VCaP (cell line): ENCODE data around the gene KIF26A.

Source experiments
- H3K27ac ChIP-seq: fragments of 450-650 bp; 2 replicates; pipeline ENCODE4 v1.5.1; 2017
- TF ChIP-seq, protein P1 (sequence below): fragments of 450-650 bp; conservative IDR thresholded peaks from 2 replicates; pipeline ENCODE4 v1.5.1; 2017; ENCODE audit warnings: mild to moderate bottlenecking, moderate library complexity

Gene KIF26A

DNA sequence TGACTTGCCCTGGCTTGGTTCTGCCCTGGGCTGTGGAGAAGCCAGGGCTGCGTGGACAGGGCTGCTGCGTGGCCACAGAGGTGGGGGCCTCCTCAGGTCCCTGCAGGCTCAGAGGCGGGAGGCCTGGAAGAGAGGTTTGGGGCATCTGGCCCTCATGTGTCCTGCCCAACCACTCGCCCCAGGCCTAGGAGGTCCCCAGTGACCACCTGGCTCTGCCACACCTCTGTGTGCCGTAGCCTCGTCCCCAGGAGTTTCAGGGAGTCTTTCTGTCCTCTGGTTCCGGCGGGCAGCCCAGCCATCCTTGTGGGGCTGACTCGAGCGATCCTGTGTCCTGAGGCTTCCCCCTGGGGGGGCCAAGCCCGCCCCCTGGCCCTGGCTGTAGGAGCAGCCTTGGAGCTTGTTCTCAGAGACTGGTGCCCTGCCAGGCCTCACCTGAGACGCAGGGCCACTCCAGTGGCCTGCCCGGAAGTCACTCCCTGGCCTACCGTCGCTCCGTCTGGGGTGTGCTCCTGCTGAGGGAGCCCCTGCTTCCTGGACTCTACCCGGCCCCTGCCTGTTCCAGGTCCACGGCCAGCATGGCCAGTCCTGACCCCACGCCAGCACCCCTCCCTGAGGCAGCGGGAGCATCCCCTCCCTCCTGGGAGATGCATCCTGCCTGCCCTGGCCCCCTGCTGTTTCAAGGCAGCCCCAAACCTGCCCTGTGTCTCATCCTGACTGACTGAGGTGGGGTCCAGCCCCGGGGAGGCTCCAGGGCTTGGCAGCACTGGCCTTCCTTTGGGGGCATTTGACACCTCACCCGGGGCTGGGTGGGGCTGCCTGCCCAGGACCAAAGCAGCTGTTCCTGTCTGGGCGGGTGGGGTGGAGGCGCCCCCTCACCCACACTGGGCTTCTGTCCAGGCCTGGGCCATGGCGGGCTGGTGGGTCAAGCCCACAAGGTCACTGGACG, 39.0 kb upstream of the KIF26A start:
- TF ChIP-seq, protein P1, sequence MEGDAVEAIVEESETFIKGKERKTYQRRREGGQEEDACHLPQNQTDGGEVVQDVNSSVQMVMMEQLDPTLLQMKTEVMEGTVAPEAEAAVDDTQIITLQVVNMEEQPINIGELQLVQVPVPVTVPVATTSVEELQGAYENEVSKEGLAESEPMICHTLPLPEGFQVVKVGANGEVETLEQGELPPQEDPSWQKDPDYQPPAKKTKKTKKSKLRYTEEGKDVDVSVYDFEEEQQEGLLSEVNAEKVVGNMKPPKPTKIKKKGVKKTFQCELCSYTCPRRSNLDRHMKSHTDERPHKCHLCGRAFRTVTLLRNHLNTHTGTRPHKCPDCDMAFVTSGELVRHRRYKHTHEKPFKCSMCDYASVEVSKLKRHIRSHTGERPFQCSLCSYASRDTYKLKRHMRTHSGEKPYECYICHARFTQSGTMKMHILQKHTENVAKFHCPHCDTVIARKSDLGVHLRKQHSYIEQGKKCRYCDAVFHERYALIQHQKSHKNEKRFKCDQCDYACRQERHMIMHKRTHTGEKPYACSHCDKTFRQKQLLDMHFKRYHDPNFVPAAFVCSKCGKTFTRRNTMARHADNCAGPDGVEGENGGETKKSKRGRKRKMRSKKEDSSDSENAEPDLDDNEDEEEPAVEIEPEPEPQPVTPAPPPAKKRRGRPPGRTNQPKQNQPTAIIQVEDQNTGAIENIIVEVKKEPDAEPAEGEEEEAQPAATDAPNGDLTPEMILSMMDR: no peak
- no peak overlapping the region for H3K27ac ChIP-seq

DNA sequence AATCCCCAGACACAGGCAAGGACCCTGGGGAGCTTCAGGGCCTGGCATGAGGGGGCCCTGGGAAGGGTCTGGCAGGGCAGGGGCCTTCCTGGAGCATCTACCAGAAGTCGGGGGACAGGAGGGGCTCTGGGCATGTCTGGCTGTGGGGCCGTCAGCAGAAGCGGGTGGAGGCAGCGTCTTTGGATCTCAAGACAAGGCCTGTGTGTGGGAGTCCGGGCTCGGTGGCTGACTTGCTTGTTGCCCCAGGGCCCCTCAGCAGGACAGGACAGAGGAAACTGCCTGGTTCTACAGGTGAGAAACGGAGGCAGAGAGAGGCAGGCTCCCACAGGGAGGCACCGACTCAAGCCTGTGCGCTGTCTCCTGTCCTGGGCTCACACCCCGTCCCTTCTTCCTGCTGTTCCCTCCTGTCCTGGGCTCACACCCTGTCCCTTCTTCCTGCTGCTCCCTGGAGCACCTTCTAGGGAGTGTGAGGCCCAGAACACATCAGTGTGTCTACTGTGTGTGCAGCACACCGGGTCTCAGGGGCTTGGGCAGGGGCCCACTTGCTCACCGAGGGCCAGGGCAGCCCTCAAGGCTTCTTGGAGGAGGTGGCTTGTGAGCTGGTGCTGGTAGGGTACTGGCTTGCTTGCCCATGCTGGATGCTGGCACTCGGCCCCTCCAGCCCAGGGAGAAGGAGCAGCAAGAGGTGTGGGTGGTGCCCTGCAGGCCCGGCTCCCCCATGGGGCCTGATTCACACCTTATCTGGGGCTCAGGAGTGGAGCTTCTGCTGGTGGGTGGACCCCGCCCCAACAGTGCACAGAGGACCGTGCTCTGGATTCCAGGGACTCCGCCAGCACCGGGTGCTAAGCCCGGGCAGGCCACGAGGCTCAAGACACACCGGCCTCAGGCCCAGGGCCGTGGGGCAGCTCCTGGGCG, 38.0 kb upstream of the KIF26A start:
- TF ChIP-seq, protein P1: no peak
- H3K27ac ChIP-seq: no peak overlapping the region

DNA sequence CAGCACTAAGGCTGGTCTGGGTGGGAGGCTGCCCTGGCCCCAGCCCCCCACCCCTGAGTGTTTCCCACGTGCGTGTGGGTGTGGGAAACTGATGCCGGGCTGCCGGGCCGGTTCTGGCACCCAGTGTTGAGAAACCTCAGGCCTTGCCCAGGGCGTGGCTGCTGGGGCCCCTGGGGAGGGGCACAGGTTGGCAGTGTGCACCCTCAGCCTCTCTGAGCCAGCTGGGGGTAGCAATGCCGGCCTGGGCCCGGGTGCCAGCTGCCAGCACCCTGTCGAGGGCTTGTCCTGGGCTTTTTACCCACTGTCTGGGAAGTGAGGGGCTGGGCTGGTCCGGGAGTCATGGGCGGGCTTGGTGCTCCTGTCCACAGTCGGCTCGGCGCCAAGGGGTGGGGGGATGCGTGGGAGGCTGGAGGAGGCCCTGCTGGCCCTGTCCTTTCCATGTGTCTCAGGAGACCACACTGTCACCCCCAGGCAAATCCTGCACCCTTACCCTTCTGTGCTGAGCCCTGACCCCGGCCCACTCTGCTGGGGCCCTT, 37.2 kb upstream of the KIF26A start:
- TF ChIP-seq, protein P1: no peak
- no peak overlapping the region for H3K27ac ChIP-seq

DNA sequence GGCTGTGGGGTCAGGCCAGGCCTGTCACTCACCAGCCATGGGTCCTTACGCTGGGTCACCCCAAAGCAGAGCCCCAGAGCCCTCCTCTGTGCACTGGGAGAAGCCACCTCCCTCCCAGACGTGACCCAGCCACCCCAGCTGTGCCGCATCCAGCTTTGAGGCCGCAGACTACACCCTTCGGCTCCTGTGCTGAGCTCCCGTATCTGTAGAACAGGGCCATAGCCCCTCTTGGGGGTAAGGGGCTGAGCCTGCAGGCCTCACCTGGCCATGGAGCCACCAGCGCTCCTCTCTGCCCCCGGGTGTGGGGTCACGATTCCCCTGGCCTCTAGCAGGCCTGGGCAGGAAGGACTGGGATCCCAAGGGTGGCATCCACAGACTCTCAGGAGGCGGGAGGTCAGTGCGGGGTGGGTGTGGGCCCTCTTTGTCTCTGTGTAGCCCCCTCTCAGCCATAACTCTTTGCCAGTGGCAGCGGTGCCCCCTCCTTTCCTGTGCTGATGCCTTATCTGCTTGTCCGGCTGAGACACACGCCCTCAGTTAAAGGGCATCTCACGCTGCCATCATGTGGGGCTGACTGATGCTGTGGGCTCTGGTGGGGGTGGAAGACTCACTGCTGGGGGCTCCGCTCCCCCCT, 36.6 kb upstream of the KIF26A start:
- no peak overlapping the region for H3K27ac ChIP-seq
- TF ChIP-seq, protein P1: no peak

DNA sequence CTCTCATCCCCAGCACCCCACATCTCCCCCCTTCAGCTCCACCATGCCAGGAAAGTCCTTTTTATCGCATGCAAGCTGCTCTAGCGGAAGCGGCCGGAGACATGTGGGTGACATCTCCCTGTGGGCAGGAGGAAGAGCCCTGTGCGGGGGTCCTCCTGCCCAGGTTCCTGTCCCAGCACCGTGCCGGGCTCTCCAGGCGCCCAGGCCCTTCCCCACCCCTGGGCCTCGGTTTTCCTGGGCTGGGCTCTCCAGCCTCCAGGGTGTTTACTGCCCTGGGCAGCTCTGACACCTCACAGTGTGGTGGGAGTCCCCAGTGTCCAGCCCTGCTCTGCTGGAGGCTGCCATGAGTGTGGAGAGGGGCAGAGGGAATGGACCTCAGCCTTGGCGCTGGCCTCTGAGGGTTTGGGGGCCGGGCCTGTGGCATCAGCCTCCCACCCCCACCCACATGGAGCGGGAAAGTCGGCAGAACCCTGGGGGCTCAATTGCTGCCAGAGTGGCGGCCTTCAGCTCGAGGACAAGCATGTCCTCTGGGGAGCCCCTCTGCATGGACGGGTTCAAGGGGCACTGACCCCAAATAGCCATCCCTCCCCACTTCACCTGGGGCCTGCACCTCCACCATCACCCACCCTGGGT, 36.0 kb upstream of the KIF26A start:
- TF ChIP-seq, protein P1: no peak
- no peak overlapping the region for H3K27ac ChIP-seq

DNA sequence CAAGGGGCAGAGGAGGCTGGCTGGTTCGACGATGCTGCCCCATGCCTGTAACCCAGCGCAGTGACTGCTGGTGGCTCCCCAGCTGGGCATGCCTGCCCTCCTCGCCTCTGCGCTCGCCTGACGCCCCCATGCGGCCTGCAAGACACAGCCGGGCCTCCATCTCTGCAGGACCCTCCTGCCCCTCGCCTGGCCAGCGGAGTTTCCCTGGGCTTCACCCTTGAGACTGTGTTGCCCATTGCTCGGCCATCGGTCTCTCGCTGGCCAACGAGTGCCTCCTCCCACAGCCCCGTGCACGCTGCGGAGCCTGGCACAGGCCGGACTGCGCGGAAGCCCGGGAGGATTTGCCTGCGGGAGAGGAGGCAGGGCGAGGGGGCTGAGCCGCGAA, 35.3 kb upstream of the KIF26A start:
- H3K27ac ChIP-seq: no peak overlapping the region
- TF ChIP-seq, protein P1: 0 out of 2 replicates have a peak, but pooled peaks have one; percentile 8
